Measurements from ENCODE around the gene DDX55. TPM values are rescaled to one million over a fixed set of nuclear protein-coding genes. Genes with fewer than 3 reads are reported as not detected.
A peak's percentile ranks its signal among the peaks of the same experiment; 100 is the strongest.

The DDX55 gene
- total RNA-seq, 1 donor from 2014 or later: 15.2 TPM

DNA sequence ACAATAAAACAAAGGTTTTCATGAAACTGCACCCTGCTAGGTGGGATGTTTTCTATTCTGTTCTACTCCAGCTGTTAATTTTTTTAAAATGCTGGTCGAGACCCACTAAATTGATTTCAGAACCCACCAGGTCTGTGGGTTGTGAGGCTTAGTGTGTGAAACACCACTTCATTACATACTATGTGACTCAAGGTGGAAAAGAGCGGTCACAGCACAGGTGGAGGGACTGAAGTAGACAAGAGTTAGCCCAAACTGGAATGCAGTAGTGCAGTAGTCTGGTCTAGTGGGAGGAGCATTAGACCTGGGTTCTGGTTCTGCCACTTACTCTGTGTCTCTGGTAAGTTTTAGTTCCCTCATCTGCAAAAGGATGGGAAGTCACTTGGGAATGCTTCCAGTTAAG, 12.2 kb downstream of the DDX55 start:
- no peak for DNase-seq (ENCODE audit: low read depth, low spot score)

DNA sequence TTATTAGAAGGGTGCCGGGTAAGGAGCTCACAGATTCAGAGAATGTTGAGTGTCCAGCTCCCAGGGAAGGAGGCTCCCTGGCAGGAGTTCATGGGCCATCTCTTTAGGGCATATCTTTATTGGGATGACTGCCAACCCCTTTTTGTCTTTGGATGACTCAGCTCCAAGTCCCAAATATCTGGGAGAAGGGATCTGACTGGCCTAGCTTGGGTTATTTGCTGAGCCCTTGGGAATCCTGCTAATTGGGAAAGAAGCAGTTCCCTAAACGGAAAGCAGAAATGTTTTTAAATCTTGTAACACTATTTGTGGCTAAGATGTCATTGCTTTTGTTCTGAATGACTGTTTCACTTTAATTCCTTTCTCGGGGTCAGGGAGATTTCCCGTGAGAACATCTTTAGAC, 12.6 kb downstream of the DDX55 start:
- no peak for DNase-seq (ENCODE audit: low read depth, low spot score)

DNA sequence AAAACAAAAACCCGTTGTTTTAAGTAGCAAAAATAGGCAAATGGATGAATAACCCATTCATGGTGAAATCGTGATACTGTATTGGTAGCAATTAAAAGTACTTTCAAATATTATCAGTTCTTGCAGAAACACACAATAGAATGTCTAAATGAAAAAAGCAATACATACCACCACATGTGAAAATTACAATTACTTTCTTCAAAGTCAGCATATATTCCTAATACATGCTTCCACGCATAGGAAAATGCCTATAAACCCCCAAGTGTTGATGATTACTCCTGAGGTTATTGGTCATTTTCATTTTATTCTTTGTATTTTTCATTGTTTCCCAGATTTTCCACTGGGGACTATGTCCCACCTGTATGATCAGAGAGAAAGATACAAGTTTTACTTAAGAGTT, 15.2 kb downstream of the DDX55 start:
- no peak for DNase-seq (ENCODE audit: low read depth, low spot score)

DNA sequence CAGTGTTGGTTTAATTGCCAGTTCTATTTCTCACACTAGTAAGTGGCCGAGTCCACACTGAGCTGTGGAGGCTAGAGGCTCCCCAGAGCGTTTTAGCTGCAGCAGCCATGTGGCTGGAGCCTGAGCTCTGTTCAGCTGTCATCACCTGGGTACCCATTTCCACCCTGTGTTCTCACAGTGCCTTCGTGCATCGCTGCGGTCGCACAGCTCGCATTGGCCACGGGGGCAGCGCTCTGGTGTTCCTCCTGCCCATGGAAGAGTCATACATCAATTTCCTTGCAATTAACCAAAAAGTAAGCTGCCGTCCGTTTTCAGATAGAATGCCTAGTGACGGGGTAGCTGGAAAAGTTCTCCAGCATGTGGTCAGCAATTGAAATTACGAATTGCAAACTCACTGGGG, 15.7 kb downstream of the DDX55 start:
- no peak for DNase-seq (ENCODE audit: low read depth, low spot score)

- DNase-seq (ENCODE audit: low read depth, low spot score): no peak
Observed at GRCh38 chr12:123621101-123621500, 19.2 kb downstream of the DDX55 start.

DNA sequence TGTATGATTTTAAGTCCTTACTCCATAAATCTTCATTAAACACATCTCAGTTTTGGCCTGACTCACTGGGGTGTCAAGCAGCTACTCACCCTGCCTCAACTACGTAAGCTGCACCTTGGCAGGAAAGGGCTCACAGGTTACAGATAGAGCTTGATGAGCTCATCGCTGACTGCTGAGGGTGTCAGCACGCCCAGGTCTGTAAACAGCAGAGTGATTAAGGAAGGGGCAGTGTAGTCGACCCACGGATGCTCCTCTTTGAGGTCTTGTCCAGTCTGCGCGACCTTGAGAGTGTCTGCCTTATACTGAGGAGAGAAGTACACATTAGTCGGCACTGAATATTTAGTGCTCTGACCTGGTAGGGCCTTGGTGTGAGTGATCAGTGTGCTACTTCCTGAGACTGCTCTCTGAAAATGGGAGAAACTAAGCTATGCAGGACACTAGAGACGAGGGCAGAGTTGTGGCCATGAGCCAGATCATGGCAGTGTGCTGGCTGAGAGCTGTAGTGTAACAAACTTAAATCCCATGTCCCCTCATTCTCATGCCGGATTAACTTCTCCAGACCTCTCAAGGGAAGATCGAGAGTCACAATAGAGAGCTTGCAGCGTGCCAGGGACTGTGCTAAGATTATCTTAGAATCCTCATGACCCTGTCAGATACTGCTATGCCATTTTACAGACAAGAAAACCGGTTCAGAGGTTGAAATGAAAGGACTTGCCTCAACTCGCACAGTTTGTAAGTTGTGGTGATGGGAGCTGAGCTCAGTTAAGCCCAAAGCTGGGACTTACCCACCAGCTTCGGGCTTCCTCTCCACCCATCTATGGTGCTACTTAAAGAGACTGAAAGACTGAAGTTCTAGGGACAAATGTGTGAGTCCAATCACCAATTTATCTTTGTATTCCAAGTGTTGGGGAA, 20.0 kb downstream of the DDX55 start:
- no peak for DNase-seq (ENCODE audit: low read depth, low spot score)

DNA sequence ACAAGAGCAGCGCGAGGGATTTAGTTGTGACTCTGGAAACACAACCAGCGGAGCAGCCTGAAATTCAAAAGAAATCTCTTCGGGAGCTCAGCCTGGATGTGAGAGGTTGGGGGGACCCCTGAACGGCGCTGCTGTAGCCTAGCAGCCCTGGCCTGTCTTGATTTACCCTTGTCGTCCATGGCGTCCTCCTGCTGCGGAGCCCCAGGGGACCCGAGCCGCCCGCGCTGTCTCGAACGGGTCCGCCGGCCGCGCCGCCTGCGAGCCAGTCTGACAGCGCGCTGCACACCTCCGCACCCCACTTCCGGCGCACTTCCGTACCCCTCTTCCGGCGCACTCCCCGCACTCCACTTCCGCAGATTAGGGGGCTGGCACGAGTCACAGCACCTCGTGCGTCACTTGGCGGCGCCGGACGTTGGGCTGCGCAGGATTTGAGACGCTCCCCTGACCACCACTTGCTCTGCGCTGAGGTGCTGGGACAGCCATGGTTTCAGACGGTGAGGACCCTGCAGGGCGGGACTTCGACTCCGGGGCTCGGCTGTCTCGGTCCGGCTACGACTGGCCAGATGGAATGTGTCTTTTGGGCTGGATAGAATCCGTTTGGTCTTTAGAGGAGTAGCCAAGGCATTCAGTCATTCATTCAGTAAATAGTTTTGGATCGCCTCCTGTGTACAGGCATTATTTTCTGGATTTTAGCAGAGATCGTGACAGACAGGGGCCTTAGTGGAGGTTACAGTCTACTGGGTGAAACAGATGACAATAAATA, 31.7 kb downstream of the DDX55 start, which contains the start of the genes EIF2B1 and GTF2H3:
EIF2B1 (minus strand) TSS at position 308 of the 763 bp plus-strand sequence; CDS start at position 179, 129 bp downstream.
GTF2H3 (plus strand) TSS at position 451 of the 763 bp plus-strand sequence; CDS start at position 482, 31 bp downstream.
- DNase-seq (ENCODE audit: low read depth, low spot score): peak; percentile 84

DNA sequence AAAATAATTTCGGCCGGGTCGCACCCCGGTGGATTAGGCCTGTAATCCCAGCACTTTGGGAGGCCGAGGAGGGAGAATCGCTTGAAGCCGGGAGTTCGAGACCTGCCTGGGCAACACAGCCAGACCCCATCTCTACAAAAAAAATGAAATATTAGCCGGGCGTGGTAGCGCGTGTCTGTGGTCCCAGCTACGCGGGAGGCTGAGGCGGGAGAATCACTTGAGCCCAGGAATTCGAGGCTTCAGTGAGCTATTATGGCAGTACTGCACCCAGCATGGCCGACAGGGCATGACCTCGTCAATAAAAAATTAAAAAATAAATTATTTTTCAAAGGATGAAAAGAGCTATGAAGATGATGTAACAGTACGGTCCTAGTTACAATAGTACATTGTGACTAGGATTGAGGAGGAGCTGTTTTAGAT, 32.3 kb downstream of the DDX55 start:
- no peak for DNase-seq (ENCODE audit: low read depth, low spot score)

- DNase-seq (ENCODE audit: low read depth, low spot score): no peak
Observed at GRCh38 chr12:123643911-123644310, 42.0 kb downstream of the DDX55 start.

DNA sequence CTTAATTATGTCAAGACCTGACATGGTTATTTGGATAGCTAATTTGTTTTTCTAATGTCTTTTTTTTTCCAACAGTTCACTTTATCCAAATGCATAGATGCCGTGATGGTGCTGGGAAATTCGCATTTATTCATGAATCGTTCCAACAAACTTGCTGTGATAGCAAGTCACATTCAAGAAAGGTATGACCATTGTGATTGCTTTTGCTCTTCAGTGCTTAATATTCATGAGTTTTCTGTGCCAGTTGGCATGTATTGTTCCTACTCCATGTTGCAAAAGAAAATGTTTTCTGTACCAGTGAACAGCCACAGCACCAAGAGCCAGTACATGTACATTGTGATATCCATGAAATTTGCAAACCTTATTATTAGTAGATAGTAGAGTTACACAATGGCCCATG, 43.5 kb downstream of the DDX55 start:
- DNase-seq (ENCODE audit: low read depth, low spot score): no peak

DNA sequence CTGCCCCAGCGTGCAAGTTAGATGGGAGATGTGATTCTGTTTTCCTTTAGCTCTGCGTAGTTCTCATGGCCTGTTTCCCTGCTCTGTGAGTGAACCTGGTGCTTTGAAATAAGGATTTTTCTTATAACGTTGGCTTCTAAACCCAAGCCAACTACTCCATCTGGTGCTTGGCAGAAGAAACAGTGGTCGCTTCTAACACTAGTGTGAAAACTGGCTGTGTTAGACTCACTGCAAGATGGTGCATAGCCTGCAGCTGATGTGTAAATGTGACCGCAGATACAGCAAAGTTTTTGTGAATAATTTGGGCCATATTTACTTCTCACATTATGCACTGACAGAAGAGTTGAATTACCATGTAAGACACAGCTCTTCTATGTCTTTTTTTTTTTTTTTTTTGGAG, 44.0 kb downstream of the DDX55 start:
- no peak for DNase-seq (ENCODE audit: low read depth, low spot score)

DNA sequence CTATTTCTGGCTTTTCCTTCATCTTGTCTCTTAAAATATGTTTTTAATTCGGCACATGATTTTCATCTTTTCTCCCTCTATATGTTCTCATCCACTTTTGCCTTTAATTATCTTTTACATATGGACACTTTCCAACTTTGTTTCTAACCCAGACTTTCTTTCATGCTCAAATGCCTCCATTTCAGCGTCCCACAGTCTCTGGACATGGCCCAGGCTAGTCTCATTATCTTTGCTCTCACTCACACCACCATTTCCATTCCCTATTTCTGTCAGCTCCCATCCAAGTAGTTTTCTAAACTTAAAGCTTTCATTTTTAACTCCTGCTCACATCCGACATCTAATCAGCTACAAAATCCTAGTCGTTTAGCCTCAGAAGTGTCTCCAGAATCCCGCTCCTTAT, 46.5 kb downstream of the DDX55 start:
- no peak for DNase-seq (ENCODE audit: low read depth, low spot score)

- DNase-seq (ENCODE audit: low read depth, low spot score): no peak
Observed at GRCh38 chr12:123654129-123654701, 52.3 kb downstream of the DDX55 start.

GRCh38 chr12:123655420-123655819, 53.5 kb downstream of the DDX55 start:
- DNase-seq (ENCODE audit: low read depth, low spot score): no peak

DNA sequence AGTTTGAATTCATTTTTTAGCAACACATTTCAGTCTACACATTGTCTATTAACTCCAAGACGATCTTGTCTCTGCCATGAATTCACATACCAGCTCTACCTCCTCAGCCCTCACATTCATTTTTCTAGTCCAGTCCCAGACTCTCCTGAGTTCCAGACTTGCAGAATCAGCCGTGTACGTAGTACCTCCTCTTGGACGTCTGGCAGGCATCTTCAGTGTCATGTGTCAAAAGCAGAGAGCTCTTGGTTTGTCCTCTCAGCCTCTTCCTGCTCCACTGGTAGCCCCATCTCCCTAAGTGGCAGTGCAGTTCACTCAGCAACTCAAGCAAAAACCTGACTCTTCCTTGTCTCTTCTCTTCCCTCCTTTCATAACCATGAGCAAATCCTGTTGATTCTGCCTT, 54.5 kb downstream of the DDX55 start:
- DNase-seq (ENCODE audit: low read depth, low spot score): no peak

GRCh38 chr12:123657211-123657610, 55.3 kb downstream of the DDX55 start:
- DNase-seq (ENCODE audit: low read depth, low spot score): no peak

GRCh38 chr12:123659996-123660727, 58.3 kb downstream of the DDX55 start:
- DNase-seq (ENCODE audit: low read depth, low spot score): no peak

DNA sequence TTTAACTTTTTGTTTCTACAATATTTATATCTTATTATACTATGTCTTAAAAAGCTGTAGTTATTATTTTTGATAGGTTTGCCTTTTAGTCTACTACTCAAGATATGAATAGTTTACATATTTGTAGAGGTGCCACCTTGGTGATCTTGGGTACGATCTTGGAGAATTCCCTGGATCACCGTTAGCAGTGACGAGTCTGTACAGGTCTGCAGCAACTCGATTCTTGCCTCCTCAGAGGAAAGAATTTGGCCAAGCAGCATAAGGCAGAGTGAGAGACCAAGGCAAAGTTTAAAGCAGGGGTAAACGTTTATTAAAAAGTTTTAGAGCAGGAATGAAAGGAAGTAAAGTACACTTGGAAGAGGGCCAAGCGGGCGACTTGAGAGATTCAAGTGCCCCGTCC, 65.9 kb downstream of the DDX55 start:
- no peak for DNase-seq (ENCODE audit: low read depth, low spot score)

Data from pulmonary artery endothelial cell (primary cell).